ENCODE data around the gene NKD1. TPM values are rescaled to one million over a fixed set of nuclear protein-coding genes. Genes with fewer than 3 reads are reported as not detected.

The NKD1 gene
- total RNA-seq, 1 experiment from 2014 or later, result 0.44 TPM

GRCh38 chr16:50533317-50533716 is 14.9 kb upstream of the NKD1 start:
- BruUV-seq (replicated peaks), result no TSS peak
- peaks cover 16% of the 10 kb centered on the region for H3K9me3 ChIP-seq (ENCODE audit: insufficient read depth, low read depth)
- no peaks in the 10 kb centered on the region for H4K20me1 ChIP-seq (ENCODE audit: insufficient read depth)
- no peak for DNase-seq
- no peak overlapping the region for H3K4me2 ChIP-seq
- no peaks in the 10 kb centered on the region for H3K27me3 ChIP-seq (ENCODE audit: insufficient read depth, low read depth)
- H3F3A ChIP-seq (ENCODE audit: insufficient read depth, low read depth), result peaks cover 26% of the 10 kb centered on the region
- H3K4me3 ChIP-seq, result no peak overlapping the region
- ChIA-PET CTCF (interaction anchor here (0.6 kb wide), 1 partner anchor 177 kb away, joined by 4 read pairs; no protein-coding TSS in a partner anchor), POLR2A (ENCODE audit: unreplicated experiment) (no interaction called here)
- no peaks in the 10 kb centered on the region for H3K79me2 ChIP-seq (ENCODE audit: low read depth)
- no peak overlapping the region for H2AFZ ChIP-seq
- intact Hi-C loops (cut with micrococcal nuclease; ENCODE audit: unreplicated experiment), result no loop called here
- H3K4me1 ChIP-seq (replicated peaks; ENCODE audit: insufficient read depth), result peaks cover 35% of the 10 kb centered on the region
- no peak overlapping the region for H3K27ac ChIP-seq
- no peaks in the 10 kb centered on the region for H3K36me3 ChIP-seq (ENCODE audit: low read depth)
- no peaks in the 10 kb centered on the region for H3K9me2 ChIP-seq (ENCODE audit: insufficient read depth)
- TF ChIP-seq EZH2 (IDR thresholded peaks at IDR 0.05; ENCODE audit: low read depth) (no peak), CTCF (conservative IDR thresholded peaks at IDR 0.05) (no peak)

- Histone ChIP-seq H3K9me2 (ENCODE audit: insufficient read depth) (no peaks in the 10 kb centered on the region), H3K36me3 (ENCODE audit: low read depth) (no peaks in the 10 kb centered on the region), H3K79me2 (ENCODE audit: low read depth) (no peaks in the 10 kb centered on the region), H3K4me1 (replicated peaks; ENCODE audit: insufficient read depth) (peaks cover 43% of the 10 kb centered on the region), H3K9me3 (ENCODE audit: insufficient read depth, low read depth) (peaks cover 12% of the 10 kb centered on the region), H3K4me3 (no peak overlapping the region), H2AFZ (no peak overlapping the region), H3K4me2 (no peak overlapping the region), H3K27me3 (ENCODE audit: insufficient read depth, low read depth) (no peaks in the 10 kb centered on the region), H3K27ac (no peak overlapping the region), H4K20me1 (ENCODE audit: insufficient read depth) (no peaks in the 10 kb centered on the region), H3F3A (ENCODE audit: insufficient read depth, low read depth) (peaks cover 25% of the 10 kb centered on the region)
- no TSS peak for BruUV-seq (replicated peaks)
- ChIA-PET CTCF (no interaction called here), POLR2A (ENCODE audit: unreplicated experiment) (no interaction called here)
- intact Hi-C loops (cut with micrococcal nuclease; ENCODE audit: unreplicated experiment), result no loop called here
- DNase-seq, result no peak
- TF ChIP-seq CTCF (conservative IDR thresholded peaks at IDR 0.05), result no peak
- TF ChIP-seq EZH2 (IDR thresholded peaks at IDR 0.05; ENCODE audit: low read depth), result no peak
These were observed 14.1 kb upstream of the NKD1 start for GRCh38 chr16:50534091-50534490.

GRCh38 chr16:50534556-50534955 is 13.6 kb upstream of the NKD1 start:
- no peak for DNase-seq
- Histone ChIP-seq H3F3A (ENCODE audit: insufficient read depth, low read depth) (peaks cover 20% of the 10 kb centered on the region), H3K27ac (no peak overlapping the region), H3K79me2 (ENCODE audit: low read depth) (no peaks in the 10 kb centered on the region), H3K4me1 (replicated peaks; ENCODE audit: insufficient read depth) (peaks cover 44% of the 10 kb centered on the region), H4K20me1 (ENCODE audit: insufficient read depth) (no peaks in the 10 kb centered on the region), H3K9me3 (ENCODE audit: insufficient read depth, low read depth) (peaks cover 8% of the 10 kb centered on the region), H3K4me3 (no peak overlapping the region), H3K27me3 (ENCODE audit: insufficient read depth, low read depth) (no peaks in the 10 kb centered on the region), H3K4me2 (no peak overlapping the region), H2AFZ (no peak overlapping the region), H3K36me3 (ENCODE audit: low read depth) (no peaks in the 10 kb centered on the region), H3K9me2 (ENCODE audit: insufficient read depth) (no peaks in the 10 kb centered on the region)
- TF ChIP-seq EZH2 (IDR thresholded peaks at IDR 0.05; ENCODE audit: low read depth) (no peak), CTCF (conservative IDR thresholded peaks at IDR 0.05) (no peak)
- no TSS peak for BruUV-seq (replicated peaks)
- intact Hi-C loops (cut with micrococcal nuclease; ENCODE audit: unreplicated experiment), result no loop called here
- ChIA-PET POLR2A (ENCODE audit: unreplicated experiment) (no interaction called here), CTCF (no interaction called here)
